ENCODE results near the gene RALGAPB. TPM values are rescaled to one million over a fixed set of nuclear protein-coding genes. Genes with fewer than 3 reads are reported as not detected.

RALGAPB gene
- total RNA-seq, 2 donors from 2014 or later = 23.1 to 24.4 TPM

- intact Hi-C loops (cut with DNase I) = no loop called here
- H3K4me1 ChIP-seq = peaks cover 11% of the 10 kb centered on the region
- WGBS, 2 donors = 0 to 1% methylated on average over 2 to 53 of the region's 56 CpGs
Observed at GRCh38 chr20:38446441-38447209, 26.0 kb upstream of the RALGAPB start.

GRCh38 chr20:38447251-38447661 lies 25.4 kb upstream of the RALGAPB start:
- Histone ChIP-seq H3K27me3 (no peaks in the 10 kb centered on the region), H3K4me3 (peak overlapping the region; percentile 77 to 93), H3K36me3 (replicated peaks in 1 of 2; ENCODE audit: insufficient read depth in 1 of 2, low read depth in 2 of 2) (no peaks in the 10 kb centered on the region), H3K27ac (peak overlapping the region in 1 of 4 donors; percentile 55), H3K9me3 (no peaks in the 10 kb centered on the region), H3K4me1 (peaks cover 11% of the 10 kb centered on the region)
- DNase-seq = no peak
- ATAC-seq = no peak
- WGBS, 2 donors = 39 to 40% methylated on average over 11 to 12 of the region's 12 CpGs
- intact Hi-C loops (cut with DNase I) = no loop called here
- TF ChIP-seq CTCF (IDR thresholded peaks at IDR 0.05) (no peak), POLR2A (IDR thresholded peaks at IDR 0.05) (no peak)

More at GRCh38 chr20:38446441-38447209, 26.0 kb upstream of the RALGAPB start:
- peak overlapping the region; percentile 77 to 93 for H3K4me3 ChIP-seq
- no peaks in the 10 kb centered on the region for H3K27me3 ChIP-seq
- H3K27ac ChIP-seq = peak overlapping the region in 3 of 4 donors; percentile 55 to 68 (median 68)
- ATAC-seq (peak; percentile 96), DNase-seq (peak; percentile 91 to 93 (median 92))
- TF ChIP-seq POLR2A (IDR thresholded peaks at IDR 0.05) = peak; percentile 62 to 92 (median 87)
- peak; percentile 84 to 99 (median 98) for TF ChIP-seq CTCF (IDR thresholded peaks at IDR 0.05)
- no peaks in the 10 kb centered on the region for H3K36me3 ChIP-seq (replicated peaks in 1 of 2; ENCODE audit: insufficient read depth in 1 of 2, low read depth in 2 of 2)
- H3K9me3 ChIP-seq = no peaks in the 10 kb centered on the region

- H3K36me3 ChIP-seq (replicated peaks in 1 of 2; ENCODE audit: insufficient read depth in 1 of 2, low read depth in 2 of 2) = no peaks in the 10 kb centered on the region
- no peak overlapping the region for H3K27ac ChIP-seq
- WGBS, 2 donors = 82 to 91% methylated on average over 10 of the region's 10 CpGs
- DNase-seq = no peak
- intact Hi-C loops (cut with DNase I) = no loop called here
- H3K27me3 ChIP-seq = no peaks in the 10 kb centered on the region
- H3K4me1 ChIP-seq = peaks cover 11% of the 10 kb centered on the region
- no peaks in the 10 kb centered on the region for H3K9me3 ChIP-seq
- no peak for ATAC-seq
- no peak for TF ChIP-seq POLR2A (IDR thresholded peaks at IDR 0.05)
- TF ChIP-seq CTCF (IDR thresholded peaks at IDR 0.05) = no peak
- H3K4me3 ChIP-seq = no peak overlapping the region
Observed at GRCh38 chr20:38447931-38448675, 24.5 kb upstream of the RALGAPB start.

- Histone ChIP-seq H3K36me3 (replicated peaks in 1 of 2; ENCODE audit: insufficient read depth in 1 of 2, low read depth in 2 of 2) (no peaks in the 10 kb centered on the region), H3K27ac (no peak overlapping the region), H3K4me1 (peaks cover 11% of the 10 kb centered on the region), H3K4me3 (no peak overlapping the region), H3K9me3 (no peaks in the 10 kb centered on the region), H3K27me3 (no peaks in the 10 kb centered on the region)
- WGBS, 2 donors = 80 to 86% methylated on average over 3 of the region's 3 CpGs
- ATAC-seq (no peak), DNase-seq (no peak)
- TF ChIP-seq CTCF (IDR thresholded peaks at IDR 0.05) = no peak
- no peak for TF ChIP-seq POLR2A (IDR thresholded peaks at IDR 0.05)
- intact Hi-C loops (cut with DNase I) = no loop called here
Observed at GRCh38 chr20:38449046-38449445, 23.6 kb upstream of the RALGAPB start.

All from body of pancreas (tissue), 4 donors.